Stimulated activated CD8-positive, alpha-beta memory T cell treated with anti-CD3 and anti-CD28 coated beads, Interleukin-4, amount 100 ng/mL, for 1 hour (primary cell): ENCODE data around the gene AGFG1.
"Not testable (repeated sequence)": the region's sequence is repeated elsewhere in the genome, so short reads cannot be mapped to it uniquely, and the experiment has no call there.

ENCODE experiments used
- DNase-seq, 2 donors: peaks; one replicate each; pipeline ENCODE4 v3.0.0-alpha.2; 2020; ENCODE audit warnings: low read depth in 2 of 2, low spot score in 1 of 2

The AGFG1 gene

DNA sequence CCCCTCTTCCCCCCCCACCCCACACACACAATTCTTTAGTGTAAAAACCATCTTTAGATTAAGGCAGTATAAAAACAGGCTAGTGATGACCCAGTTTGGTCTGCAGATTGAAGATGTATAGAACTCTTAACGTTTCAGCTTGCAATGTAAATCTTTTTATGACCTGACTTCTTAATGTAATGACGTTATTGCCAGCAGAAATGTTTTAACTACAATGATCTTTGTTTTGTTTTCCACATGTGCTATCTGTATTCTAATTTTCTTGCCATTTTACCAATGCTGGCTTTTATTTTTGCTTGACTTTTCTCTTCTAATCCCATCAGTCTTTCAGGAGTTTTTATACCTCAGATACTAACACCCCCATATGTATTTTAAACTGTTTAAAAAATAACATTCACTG lies 25.2 kb downstream of the AGFG1 start:
- no peak for DNase-seq

DNA sequence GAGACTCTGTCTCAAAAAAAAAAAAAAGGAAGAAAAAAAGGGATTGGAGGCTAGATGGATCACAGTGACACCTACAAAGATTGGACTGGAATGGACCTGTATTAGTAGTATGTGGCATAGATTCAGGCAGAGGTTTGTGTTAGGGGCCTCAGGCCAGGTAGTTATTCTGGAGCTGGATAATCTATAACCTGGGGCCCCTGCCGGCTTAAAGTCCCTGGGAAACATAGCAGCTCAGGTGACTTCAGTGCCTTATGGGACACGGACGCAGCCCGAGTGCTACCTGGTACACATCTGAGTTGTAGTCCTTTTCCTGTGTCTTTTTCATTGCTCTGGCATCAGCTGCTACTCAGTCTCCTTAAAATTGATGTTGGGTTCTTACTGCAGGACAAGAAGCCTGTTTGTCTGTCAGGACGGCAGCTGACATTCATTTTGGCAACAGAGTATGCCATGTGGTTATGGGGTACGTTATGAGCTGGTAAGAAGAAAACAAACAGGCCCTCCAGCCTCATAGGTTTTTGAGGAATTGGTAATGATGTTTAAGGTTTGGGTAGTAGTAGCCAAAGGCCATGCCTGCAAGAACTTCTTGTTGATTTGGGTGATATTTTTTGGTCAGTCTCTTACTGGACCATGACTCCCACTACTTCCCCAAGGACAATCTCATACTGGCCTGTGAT lies 27.8 kb downstream of the AGFG1 start:
- no peak for DNase-seq

DNA sequence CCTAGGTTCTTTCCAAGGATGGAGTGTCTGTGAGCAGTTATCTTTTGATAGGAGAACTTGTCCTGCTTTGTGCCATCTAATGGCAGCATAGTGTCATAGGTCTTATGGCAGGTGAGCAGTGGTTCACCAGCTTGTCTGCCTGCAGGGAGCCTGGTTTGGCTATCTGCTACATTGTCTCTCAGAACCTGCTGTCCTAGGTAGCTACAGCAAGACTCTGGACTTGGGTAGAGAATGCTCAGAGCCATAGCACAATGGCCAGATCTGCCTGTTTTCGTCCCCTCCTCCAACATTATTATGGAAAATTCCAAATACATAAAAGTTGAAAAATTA lies 28.3 kb downstream of the AGFG1 start:
- no peak for DNase-seq

DNA sequence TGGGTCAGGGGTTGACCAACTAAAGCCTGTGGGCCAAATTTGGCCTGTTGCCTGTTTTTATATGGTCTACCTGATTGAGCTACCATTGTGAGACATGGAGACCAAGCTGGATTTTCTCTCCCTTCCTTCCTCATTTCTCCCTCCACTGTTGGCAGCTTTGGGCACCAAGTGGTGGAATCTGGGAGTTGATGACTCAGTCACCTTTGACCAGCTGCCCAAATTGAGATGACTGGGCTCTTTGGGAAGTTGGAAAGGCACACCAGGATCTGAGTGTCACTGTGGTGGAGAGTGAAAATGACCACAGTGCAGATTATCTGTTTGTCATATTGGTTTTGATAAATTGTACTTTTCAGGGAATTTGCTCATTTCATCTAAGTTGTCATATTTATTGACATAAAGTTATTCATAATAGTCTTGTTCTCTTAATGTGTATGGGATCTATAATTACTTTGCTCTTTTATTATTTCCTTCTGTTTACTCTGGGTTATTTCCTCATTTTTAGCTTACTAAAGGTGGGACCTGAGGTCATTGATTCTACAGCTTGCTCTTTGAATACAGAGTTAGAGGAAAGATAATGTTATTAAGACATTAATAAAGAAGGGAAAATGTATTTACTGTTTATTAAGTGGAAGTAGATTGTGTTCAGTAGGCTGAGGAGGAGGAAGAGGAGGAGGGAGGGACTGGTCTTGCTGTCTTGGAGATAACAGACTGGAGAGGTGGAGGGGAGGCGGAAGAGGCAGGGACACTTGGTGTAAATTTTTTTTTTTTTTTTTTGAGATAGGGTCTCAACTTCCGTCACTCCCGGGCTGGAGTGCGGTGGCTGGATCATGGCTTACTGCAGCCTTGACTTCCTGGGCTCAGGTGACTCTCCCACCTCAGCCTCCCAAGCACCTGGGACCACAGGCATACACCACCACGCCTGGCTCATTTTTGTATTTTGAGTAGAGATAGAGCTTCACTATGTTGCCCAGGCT lies 31.8 kb downstream of the AGFG1 start:
- no peak for DNase-seq

DNA sequence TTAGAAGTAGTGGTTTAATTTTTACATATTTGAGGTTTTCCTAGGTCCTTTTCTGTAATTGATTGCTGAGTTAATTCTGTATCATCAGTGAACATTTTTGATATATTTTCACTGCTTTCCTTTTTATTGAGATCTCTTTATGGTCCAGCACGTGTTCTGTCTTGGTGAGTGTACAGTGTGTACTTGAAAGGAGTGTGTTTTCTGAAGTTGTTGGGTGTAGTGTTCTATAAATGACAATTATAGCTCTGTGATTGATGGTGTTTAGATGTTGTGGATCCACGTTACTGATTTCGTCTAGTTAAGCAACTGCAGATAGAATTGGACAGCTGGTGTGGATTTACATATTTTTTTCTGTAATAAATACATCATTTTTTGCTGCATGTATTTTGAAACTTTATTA lies 32.7 kb downstream of the AGFG1 start:
- no peak for DNase-seq

DNA sequence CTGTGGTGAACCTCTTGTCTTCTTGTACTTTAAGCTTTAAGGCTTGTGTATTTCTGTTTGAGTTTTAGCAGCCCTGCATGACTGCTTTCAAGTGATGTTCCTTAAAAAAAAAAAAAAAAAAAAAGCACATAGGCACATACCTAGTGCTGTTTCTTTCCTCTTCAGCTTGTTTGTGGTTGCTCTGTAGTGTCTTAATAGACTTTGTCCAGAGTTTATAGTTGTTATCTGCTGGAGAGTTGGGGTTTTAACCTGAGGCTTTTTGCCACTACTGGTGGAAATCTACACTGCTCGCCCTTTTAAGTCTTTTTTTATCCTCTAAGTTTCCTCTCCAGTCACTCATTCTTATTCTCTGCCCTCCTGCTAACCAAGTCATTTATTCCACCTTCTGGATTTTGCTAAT lies 34.5 kb downstream of the AGFG1 start:
- DNase-seq = no peak

DNA sequence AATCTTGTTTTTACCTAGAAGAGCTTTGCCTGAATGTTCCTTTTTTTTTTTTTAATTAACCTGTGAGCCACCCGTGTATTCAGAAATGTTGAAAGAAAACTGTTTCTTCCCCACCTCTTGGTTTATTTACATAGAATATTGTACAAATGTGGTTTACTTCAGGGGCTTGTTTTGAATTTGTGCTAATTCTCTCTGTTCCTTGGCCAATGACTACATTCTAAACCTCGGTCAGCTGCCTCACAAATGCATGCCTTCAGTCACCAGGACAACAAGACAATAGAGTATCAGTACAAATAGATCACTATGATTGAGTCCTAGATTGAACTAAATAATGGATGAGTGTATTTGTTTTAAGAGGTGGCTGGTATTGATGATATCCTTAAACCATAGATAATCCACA lies 36.0 kb downstream of the AGFG1 start:
- no peak for DNase-seq

DNA sequence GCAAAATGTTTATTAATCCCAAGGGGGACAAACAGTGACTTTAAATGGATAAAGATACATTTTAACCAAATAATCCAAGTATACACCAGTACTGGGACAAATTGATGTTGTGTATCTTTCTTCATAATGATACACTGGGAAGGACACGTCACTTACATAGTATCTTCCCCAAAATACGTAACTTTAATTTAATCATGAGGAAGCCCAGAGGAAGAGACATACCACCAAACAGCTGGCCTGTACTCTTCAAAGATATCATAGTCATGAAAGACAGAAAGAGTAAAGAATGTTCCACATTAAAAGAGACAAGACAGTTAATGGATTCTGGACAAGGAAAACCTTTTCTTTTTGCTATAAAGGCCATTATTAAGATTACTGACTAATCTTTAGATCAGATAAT lies 37.1 kb downstream of the AGFG1 start:
- no peak for DNase-seq

DNA sequence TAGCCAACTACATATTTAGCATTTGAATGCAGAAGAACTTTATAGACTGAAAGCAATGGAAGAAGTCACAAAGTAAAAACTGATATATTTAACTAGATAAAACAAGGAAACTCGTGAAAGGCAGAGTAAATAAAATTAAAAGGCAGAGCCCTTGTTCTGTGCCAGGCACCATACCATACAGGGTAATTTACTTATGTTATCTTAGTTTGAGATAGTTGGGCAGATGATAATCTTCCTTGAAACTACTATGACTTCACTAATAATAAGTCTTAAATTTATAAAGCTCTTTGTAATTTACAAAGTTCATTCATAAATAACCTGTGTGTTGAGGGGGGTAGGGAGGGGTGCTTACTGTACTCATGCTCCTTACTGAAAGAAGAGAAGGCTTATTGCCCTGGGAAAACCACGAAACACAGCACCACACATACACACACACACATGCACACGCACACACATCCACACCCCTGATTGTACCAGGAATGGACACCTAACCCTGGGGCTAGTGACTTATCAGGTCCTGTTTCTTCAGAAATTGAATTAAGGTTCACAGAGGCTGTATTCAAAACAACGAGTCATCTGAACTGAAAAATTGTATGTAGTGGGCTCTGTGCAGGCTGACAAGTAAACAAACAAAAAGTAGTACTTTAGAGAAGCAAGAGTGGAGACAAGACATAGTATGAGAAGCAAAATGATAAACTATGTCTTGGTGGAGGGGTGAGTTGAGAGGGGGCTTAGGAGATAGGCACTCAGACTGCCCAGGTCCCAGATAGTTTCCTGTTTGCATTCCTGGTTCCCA lies 38.1 kb downstream of the AGFG1 start:
- no peak for DNase-seq

DNA sequence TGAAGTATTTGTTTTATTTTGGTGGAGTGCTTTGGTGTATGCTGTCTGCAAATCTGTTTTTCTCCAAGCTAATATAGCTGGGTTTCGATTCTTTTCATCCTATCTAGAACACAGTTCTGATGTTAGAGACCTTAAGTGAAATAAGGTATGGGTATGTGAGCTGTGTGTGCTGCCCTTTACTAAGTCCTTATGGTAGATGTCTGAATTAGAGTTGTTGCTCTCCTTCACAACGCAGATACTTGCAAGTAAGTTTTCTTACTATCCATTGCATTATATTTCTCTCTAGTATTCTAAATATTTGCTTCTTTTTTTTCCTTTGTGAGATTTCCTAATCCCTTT lies 38.6 kb downstream of the AGFG1 start:
- DNase-seq = no peak

DNA sequence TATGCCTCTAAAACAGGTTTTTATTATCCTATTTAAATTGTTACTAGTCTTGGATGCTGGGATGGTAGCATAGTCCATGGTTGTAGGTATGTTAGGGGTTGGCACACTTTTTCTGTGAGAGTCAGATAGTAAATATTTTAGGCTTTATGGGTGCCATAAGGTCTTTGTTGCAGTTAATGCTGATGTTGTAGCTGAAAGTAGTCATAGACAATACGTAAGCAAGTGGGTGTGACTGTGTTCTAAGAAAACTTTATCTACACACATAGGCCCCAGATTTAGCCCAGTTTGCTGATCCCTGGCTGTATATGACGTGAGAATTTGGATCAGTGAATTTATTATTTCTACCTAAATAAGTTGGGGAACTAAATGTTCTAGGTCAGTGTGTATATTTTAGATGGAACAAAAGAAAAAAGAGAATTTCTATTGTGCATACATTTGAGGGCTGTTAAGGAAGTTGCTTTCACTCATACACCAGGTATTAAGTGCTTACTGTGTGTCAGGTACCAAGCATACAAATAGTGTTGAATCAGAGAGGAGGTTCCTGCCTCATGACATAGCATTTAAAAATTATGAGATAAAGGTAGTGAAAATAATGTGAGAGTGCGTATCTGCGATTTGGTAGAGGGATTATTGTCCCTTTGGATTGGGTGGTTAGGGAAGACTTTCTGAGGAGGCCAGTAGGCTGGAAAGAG lies 39.4 kb downstream of the AGFG1 start:
- DNase-seq = no peak

DNA sequence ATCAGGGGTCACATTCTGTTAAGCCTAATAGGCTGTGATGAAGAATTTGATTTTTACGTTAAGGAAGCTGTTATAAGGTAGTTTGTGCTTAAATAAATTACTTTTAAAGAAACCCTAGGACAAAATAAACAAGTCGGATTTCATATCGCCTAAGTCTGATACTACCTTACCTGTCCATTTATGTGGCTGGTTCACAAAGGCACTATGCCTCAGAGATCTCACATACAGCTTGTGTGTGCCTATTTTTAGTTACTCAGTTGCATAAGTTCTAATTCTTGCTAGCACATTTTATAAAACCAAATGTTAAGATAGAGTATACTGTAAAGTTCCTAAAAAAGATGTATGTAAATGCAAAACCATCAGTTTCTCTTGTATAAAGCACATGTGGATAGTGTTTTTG lies 40.0 kb downstream of the AGFG1 start:
- DNase-seq = no peak

DNA sequence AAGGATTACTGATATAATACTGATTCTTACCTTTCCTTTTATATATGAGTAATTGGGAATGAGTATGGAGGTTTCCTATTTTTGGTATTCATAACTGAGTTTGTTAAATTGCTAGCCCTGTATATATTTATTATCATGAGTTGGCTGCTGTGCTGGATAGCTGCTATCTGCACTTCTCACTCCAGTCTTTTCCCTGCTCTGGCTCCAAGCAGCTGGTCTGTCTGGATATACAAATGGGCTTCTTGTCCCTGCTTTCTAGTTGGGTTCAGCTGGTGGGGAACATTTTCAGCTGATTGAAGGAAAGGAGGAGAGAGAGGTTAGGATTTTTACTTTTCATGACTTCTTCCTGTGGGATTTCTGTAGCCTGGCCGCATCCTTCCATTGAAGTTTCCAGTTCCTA lies 41.2 kb downstream of the AGFG1 start:
- no peak for DNase-seq

DNA sequence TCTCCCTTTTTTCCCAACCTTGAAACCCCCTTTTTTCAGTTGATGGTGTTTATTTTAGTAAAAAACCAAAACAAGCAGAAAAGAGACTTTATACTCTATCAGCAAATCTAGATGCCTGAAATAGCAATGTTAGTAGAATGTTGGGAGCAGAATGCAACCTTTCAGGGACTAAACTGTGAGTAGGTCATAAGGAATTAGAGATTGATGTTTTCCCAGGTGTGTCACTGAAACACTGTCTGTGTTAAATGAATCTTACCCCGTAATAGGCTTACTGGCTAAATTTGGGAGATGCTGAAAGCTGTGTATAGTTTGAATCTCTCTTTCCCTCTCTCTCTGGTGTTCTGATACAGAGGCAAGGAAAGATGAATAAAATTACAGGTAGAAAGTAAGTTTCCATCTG lies 43.8 kb downstream of the AGFG1 start:
- DNase-seq = no peak

DNA sequence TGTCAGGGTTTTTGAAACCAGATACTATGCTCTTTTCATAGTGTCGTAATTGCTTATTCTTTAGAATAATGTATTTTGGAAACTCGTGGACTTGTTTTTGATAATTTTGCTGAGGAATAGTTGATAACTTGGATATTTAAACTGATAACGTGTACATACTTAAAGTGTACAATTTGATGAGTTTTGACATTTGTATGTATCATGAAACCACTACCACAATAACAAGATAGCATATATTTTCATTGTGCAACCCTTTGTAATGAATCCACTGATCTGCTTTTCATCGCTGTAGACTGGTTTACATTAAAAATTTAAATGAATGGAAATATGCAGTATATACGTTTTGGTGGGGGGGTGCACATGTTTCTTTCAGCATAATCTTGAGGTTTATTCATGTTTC lies 45.8 kb downstream of the AGFG1 start:
- DNase-seq = no peak

DNA sequence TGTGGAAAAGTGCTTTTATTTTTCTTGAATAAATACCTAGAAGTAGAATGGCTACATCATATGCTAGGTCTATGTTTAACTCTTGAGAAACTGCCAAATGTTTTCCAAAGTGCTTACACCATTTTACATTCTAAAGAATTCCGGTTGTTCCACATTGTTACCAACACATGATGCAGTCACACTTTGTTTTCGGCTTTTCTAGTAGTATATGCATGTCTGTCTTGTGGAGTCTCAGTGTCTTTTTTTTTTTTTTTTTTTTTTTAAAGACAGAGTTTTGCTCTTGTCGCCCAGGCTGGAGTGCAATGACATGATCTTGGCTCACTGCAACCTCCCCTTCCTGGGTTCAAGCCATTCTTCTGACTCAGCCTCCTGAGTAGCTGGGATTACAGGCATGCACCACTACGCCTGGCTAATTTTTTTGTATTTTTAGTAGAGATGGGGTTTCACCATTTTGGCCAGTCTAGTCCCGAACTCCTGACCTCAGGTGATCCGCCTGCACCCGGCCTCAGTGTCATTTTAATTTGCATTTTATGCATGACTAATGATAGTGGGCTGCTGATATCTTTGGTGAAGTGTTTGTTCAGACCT lies 46.4 kb downstream of the AGFG1 start:
- not testable (repeated sequence) for DNase-seq

DNA sequence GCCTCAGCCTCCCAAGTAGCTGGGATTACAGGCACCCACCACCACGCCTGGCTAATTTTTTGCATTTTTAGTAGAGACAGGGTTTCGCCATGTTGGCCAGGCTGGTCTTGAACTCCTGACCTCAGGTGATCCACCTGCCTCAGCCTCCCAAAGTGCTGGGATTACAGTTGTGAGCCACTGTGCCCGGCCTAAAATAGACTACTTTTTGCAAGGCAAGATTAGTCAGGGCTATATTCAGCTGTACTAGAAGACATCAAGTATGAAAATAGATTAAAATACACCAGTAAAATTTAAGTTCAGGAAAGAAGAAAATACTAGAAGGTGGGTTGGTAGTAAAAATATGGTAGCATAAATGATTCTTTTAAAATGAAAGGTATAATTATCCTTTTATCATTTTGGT lies 49.2 kb downstream of the AGFG1 start:
- not testable (repeated sequence) for DNase-seq

DNA sequence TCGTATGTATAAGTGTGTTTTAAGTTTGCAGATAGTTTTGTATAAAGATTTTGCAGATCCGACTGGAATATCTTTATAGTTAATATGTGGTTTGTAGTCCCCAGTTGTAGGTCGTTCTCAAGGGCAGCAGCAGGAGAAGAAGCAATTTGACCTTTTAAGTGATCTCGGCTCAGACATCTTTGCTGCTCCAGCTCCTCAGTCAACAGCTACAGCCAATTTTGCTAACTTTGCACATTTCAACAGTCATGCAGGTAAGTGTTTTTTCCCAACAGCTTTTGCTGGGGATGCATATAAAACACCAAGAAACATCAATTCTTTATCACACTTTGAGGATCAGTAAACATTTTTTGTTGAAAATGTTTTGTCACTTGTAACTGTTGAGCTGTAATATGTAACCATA lies 52.7 kb downstream of the AGFG1 start:
- no peak for DNase-seq

DNA sequence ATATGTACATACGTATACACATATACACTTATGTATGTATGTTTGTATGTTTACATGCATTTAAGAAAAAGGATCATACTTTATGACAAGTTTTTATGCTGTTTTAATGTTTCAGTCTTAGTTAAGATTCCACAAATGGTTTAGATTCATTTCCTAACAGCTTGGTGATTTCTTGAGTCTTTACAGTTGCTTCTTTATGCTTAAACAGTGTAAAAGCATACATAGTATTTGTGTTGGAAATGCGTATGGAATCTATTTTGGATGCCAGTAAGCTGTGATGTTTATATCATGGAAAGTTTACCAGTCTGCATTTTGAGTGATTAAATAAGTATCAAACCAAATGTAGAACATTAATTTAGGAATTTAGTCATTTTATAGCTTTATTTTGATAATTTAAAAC lies 55.4 kb downstream of the AGFG1 start:
- no peak for DNase-seq

DNA sequence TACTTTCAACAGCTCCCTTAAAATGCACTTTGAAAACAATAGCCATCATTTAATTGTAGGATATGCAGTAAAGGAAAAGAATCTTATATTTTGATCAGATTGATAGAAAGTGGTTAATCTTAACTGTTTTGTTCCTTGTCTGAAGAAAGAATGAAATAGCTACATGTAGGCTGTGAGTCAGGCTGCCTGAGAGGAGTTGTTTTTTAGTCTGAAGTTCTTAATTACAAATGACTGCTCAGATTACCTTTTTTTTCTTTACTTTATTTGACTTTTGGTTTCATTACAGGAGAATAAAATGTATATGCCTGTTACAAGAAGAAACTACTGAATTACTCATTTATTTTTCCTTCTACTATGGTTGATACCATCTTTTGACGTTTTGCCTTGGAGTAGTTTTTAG lies 56.8 kb downstream of the AGFG1 start:
- no peak for DNase-seq

DNA sequence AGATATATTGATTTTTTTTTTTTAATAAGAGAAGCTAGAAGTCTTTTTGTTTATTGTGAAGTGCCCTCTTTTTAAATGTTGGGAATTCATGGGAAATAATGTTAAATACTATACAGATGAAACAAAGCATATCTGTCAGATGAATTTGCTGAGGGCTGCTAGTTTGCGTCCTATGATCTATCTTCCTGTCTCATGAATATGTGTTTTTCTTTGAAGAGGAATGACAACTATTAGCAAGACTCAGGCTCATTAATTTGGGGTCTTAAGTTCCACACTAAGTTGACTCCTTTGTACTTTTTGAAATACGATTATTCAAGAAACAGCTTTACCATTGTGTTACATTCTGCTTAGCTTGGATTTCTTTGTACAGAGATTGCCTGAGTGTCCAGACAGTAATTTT lies 57.9 kb downstream of the AGFG1 start:
- DNase-seq = no peak
